SHP77 (cell line): ENCODE results near the gene SNCA.

Experiments
- DNase-seq, 2 experiments: peaks; one replicate each; lab custom pipeline; 2025; lab: John Stamatoyannopoulos, UW

The SNCA gene

DNA sequence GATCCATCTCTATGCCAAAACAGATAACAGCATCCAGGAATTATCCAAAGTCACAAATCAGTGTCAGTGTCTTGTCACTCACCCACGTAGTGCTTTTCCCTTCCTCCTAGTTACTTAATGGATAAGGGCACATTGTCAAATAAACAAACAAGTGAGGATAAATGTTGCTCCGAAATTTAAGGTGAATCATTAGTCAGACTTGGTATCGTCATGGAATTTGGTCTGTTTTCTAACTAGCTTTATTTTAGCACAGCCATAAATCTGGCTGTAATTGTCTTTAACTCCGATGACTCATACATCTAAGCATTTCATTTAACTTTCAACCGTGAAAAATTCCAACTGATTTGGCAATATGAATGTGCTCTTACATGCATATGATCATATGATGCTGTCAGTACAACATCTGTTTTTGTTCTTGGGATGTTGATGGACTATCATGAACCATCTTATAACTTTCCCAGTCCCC is 83.3 kb downstream of the SNCA start:
- no peak for DNase-seq

DNA sequence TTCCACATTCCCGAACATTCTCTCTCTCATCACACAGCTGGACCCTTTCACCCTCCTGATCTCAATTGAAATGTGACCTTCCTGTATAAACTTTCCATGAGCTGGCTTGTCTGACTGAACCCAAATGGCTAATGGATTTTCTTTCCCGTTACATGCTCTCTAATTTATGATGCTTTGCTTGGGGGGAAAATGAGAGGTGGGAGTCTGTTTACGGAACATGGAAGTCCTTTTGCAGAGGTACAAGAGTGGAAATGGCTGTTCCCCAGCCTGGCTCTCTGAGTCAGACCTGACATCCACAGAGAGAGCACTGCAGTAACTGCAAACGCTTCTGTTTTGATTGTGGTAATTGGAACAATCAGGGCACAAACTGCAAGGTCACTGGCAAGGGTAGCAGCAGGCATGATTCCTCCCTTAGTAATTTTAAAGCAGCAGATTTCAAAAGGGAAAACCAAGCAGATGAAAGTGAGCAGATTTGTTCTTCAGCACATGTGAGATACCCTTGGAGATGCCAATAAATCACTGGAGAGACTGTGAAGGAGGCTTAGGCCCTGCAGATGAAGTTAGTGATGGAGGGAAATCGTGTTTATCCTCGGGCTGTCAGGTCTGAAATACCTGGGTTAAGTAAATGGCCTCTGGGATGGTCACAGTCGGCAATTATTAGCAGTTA is 83.9 kb downstream of the SNCA start:
- DNase-seq: no peak

DNA sequence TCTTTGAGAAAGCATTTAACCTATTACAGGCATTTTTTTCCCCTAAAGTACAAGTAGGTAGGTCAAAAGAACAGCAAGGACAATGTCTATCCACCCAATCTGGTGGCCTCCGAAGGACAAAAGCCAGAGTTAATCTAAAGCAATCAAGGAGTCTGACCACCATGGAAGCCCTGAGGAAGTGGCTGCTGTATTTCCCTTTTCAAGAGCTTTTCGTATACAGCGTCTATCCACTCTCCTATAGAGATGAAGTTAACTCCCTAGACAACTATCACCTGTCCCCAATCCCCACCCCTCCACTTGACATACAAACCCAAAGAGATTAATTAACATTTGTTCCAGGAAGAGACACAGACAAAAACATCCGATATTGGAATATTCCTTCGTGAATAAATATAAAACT is 85.5 kb downstream of the SNCA start:
- no peak for DNase-seq

DNA sequence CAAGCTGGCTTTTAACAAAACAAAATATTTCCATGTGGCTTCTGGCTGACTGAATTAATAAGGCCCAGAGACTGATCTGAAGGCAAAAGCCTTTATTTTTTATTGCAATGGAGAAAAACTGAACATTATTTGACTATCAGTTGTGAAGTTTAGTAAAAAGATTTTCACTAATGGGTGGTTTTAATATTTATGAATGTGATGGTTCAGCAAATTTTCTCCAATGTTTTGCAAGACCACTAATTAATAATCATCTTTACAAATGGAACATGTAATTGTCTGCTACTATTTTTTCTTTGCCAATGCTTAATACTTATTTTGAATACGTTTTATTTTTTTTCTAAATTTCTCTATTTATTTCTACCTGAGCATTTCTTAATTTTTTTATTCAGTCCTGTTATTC is 90.6 kb downstream of the SNCA start:
- DNase-seq: no peak

DNA sequence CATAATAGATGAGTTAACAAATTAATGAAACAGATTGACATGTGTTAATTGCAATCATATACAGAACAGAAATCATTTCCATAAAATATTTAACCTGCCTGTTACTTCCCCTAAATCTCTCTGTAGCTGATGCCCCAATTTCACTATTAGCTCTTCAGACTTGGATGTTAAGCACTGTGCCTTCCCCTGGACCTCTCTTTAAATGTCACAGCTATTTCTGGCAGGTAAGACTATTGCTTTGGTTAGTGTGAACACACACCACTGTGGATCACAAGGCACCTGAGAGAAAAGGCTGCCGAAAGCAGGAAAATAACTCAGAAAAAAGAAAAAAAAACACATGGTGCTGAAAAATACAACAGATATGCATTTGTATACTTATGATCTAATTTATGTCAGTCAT is 91.3 kb downstream of the SNCA start:
- no peak for DNase-seq

DNA sequence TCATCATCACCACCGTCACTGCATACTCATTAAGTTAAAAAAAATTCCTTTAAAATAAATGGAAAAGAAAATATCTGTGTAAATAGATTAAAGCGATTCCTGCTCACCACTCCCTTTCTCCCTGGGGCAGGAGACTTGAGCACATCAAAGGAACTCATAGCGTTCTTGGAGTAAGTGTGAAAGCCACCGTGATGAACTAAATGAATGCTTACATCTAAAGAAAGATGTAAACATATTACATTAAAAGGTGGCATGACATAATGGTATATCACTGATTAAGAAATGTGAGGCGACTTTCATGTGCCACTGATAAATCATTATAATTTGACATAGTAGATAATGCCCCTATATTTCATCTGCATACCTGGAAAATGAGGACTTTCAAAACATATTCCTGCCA is 92.0 kb downstream of the SNCA start:
- DNase-seq: no peak

DNA sequence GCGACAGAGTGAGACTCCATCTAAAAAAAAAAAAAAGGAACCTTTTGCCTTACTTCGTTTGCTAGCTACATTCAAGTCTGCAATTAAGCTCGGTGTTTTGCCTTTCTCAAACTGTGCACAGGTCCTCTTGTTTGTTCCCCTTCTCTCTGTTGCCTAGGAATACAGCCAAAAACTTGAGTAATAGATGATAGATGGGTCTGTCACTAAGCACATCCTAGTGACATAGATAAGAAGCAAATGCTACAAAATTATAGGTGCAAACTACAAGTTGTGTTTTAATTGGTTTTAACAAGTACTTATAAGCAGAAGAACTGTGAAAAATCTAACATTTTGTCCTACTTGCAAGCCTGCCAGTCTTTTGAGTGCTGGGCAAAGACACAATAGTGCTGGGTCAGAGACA is 95.2 kb downstream of the SNCA start:
- no peak for DNase-seq

DNA sequence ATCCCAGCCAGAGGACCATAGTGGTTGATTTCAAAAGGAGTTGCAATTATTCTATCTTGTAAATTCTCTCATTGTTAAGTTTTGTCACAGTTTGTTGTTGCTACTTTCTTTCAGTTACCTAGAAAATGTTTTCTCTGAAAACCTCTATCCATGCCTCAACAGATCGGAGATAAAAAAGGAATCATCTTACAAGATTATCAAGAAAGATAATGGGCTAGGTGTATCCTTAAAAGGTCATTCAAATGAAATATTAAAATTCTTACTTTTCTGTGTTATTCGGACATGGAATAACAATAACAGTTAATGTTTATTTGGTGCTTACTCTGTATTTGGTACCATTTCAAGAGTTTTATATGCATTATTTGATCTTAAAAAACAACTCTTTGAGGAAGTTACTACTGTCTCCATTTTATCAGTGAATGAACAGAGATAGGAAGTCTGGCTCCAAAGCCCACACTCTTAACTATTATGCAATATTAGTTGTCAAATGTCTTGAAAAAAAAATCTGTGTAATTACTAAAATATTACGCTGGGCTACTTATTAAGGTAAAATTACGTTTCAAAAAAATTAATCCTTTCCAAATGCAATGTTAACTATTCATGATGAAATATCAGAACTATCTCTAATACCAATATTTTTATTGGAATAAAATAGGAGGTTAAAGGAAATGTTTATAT is 97.5 kb downstream of the SNCA start:
- no peak for DNase-seq

DNA sequence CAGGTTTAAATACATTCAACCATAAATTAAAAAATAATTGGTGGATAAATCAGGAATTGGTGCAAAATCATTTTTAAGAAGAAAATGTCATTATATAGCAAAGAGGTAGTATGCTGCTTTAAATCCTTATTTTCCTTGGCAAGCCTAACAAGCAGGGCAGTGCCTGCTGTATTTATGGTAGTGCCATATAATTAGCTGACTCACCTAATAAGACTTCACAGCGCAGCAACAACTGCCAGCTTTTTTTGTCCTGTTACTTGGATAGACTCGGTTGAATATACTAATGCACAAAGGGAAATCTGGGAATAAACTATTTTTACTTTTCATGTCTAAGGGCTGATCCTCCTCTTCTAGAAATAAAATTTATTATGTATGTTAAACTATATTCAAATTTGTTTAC is 99.1 kb downstream of the SNCA start:
- DNase-seq: no peak

DNA sequence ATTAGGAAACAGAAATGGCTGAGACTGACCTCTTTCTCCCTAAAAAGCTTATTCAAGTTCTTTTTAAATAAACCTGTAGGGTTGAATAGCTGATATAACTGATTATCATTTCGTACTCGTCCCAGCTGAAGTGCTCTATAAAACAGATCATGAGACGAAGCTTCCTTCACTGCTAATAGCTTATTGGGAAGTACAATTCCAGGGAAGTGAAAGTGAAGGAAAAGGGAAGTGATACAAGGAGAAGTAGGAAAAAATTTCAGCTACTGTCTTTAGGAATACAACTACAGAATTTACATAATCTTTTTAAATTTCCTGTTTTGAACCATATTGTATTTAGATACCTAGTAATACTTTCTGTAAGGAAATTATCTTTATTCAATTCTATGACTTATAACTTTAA is 103.0 kb downstream of the SNCA start:
- DNase-seq: no peak

DNA sequence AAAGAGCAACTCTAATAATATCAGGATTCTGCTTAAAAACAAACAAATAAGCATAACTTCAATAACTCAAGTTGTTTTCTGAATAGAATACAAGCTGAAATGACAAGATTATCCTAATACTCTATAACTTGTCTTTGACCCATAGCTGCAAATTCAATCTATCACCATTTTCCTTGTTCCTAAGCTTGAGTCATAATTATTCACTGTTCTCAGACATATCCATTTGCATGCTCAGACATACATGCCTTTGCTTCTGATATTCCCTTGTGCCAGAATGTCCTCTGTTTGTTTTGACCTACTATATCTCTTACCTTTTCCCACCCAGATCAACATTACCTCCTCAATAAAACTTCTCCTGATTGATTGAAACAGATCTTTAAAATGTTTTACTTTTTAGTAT is 109.7 kb downstream of the SNCA start:
- DNase-seq: no peak

DNA sequence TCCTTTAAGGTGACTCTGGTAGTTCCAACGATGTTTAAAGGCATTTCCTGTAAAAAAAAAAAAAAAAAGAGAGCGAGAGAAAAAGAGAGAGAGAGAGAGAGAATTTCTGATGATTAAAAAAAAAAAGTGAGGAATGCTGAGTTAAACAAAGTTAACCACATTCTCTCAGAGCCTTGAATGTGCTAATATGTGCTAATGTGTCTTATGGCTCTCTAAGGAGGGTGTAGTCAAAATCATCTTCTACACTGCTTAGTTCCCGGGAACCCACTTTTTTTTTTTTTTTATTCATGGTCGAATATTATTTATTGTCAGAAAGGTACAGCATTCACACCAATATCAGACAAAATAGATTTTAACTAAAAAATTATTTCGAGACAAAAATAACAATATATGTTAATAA is 111.7 kb downstream of the SNCA start:
- DNase-seq: no peak

DNA sequence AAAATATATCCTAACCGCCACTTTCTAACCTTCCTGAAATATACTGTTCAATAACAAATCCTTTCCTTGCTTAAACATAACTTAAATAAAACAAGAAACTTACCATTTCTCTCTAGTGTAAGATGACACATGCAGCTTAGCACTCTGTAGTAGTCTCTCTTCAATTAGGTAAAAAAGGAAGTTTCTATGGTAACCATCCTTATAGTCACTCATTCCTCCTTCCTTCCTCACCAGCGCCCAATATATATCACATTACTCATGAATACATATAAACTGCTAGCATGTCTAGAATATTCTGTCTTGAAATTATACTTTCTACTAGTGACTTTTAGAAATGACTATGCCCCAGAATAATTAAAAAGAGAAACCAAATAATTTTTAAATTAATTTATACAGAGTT is 112.2 kb downstream of the SNCA start:
- DNase-seq: no peak

DNA sequence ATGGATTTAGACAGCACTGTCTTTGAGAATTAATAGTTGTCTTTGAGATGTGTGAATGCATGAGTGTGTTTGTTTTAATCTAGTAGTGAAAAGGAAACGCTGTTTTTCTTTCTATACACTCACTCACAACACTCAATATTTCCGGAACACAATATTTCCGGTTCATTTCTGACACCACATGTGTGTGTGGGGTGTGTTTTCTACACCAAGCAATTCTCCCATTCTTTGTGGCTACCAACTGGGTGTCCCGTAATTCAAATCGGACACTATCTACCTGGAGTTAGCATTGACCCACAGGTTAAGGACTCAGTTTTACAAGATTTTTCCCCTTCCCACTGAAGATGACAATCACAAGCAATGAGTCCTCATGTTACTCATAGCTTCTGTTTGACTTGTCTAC is 113.9 kb downstream of the SNCA start:
- no peak for DNase-seq

DNA sequence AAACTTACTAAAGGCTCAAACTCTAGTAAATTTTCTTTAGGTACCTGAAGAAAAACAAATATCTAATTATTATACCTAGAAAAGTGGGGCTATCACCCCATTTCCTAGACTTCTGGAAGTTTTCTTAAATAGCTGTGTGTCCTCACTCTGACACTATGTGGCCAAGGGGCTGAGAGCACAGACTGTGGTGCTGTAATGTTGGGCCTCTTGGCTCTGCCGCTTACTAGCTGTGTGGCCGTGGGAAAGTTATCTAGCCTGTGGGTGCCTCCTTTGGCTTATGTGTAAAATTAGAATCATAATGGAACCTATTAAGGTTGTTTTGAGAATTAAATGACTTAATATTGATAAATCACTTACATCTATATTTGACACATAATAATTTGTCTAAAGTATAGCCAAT is 114.4 kb downstream of the SNCA start:
- DNase-seq: no peak

DNA sequence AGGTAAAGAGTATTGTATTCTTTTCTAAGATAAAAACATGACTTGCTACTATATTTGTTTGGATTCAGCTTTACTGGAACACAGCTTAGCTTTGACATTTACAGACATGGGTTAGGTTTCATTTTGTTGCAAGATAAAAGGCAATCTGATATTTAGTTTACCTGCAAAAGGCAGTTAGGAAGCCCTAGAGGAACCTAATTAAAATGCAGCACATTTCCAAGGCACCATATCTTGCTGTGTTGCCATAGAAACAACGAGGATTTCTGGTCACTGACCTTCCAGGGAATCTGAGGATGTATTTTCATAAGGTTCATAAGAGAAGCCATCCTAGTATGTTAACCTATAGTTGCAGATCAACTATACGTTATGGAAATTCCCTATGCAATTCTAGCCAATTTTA is 116.0 kb downstream of the SNCA start:
- no peak for DNase-seq

DNA sequence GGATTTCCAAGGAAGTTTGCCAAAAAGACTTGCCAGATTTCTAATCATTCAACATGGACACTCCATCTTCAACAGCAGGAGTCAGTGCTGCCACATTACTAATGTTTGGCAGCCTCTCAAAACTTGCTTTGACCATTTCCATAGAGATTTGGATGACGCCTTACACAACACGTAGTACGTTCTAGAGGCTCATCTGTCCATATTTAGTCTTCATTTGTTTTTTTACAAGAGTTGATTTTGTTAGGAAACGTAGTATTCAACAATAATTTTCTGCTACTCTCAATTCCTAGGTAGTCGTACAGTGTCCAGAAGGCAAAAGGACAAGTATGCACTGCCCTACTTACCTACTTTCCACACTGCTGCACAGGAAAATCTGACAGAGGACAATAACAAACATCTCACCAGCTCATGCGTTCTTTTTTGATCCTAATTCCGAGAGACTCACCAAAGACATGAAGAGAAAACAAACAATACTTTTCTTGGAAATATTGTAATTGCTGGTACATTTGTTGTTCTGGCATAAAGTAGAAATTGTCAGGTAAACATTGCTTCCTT is 117.3 kb downstream of the SNCA start:
- no peak for DNase-seq

DNA sequence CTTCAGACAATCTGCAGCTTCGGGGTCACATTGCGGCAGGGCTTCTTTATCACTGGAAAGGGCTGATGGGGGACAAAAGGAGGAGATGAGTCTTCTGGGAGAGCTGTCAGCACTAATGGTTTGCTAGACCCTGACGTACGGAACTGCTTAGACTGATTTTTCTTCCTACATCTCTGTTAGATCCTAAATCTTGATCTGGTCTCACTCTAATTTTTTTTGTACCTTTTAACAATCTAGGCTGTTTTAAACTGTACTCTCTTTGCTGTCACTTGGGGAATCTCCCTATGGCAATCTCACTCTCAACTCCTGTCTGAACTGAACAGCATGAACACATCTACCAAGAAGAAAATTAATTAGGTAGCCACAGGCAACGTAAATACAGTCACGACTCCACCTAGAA is 120.1 kb downstream of the SNCA start:
- DNase-seq: no peak

DNA sequence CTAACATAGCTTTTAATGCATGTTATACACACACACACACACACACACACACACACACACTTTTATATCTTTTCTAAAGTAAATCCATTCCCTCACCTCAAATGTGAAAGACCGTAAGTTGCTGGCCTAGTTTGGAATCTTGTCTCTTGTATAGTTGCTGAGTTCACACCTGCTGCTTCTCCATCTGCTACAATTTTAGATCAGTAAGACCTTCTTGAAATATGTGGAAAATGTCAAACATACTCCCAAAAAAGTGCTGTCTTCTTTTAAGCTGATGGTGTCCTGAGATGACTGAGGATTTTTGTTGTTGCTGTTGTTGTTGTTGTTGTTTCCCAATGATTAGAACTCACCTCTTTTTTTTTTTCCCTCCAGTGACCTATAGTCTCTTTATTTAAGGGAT is 121.3 kb downstream of the SNCA start:
- DNase-seq: no peak

DNA sequence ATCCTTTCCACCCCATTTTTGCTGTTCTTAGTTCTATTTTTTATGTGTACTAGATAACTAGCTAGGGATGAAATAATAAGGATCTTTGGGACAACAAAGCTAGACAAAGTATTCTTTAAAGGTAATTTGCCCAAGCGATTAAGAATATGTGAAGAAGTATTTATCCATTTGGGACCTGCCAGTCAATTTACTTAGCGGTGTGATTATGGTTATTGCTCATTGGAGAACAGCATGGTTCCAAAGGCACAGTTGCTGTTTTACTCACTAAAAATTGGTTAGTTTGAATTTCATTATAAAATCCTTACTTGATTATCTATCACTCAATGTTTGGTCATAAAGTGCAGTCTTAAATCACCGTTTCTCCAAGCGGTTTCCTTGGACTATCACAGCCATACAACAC is 124.1 kb downstream of the SNCA start:
- no peak for DNase-seq

DNA sequence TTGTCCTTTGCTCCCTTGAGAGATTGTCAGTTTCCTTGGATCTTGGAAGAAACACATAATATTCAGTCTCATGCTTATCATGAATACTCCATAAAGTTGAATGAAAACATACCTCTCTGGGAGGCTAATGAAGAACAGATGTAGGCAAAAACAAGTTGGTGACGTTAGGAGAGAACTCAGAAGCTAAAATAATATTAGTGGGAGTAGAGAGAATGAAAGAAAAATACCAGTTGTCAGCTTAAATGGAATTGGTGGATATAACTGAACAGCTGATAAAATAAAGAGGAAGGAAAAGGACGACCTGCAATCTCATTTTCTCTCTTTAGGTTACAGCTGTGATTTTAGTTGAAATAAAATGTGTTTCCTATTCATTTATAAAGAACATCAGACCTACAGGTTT is 124.8 kb downstream of the SNCA start:
- no peak for DNase-seq

DNA sequence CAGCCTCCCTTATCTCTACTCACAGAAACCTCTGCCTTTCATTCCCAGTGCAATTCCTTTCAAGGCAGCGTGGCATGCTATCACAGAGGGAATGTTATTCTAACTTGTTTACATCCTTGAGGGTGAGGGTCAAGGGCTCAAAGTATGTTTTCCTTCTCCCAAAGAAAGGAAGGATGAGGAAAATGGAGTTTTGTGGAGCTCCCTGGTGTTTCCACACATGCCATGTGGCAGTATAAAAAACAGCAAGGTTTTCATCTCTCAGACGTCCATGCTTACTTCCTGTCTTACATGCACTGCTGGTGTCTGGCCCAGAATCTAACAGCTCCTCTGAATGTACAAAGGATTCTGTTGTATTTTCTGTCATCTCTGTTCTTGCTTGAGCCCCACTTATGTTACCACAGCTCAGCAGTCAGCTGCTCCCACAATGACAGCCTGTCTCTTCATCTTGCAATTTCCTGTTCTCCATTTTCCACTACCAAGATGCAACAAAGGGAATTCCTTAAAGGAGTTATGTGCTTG is 128.0 kb downstream of the SNCA start:
- DNase-seq: no peak

DNA sequence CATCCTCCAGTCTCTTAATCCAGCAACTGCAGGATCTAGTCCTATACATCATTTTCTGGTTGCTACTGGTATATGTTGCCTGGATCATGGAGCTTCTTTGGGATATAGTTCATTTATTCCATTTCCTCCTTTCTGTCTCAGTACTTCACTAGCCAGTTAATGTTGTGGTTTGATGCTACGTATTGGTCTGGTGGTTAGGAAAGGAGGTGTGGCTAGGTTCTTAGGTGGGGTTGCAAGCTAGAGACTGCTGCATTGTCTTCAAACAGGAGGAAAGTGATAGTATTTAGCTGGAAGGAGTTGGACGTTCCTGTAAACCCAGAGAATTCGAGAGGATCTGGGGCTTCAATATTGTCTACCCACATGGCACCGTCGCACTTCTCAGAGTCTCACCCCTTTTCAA is 129.5 kb downstream of the SNCA start:
- DNase-seq: no peak
